Aorta (tissue), 5 donors: ENCODE data around the gene RPUSD2. TPM values are rescaled to one million over a fixed set of nuclear protein-coding genes. Genes with fewer than 3 reads are reported as not detected.
A peak's percentile ranks its signal among the peaks of the same experiment; 100 is the strongest.
"Not testable (repeated sequence)": the region's sequence is repeated elsewhere in the genome, so short reads cannot be mapped to it uniquely, and the experiment has no call there.

Source experiments
- ATAC-seq: fragments of 200-7000 bp; cut with Tn5 transposase; one replicate; pipeline ENCODE4 v1.9.1; 2022; ENCODE audit warnings: moderate library complexity; ENCODE audit not compliant: low FRiP score
- DNase-seq, 2 donors: peaks; one replicate each; pipeline ENCODE4 v3.0.0-alpha.2; 2020
- H3K27ac ChIP-seq, 2 donors: one replicate each; pipeline ENCODE4 v1.5.1; 2013; ENCODE audit warnings: low read length in 2 of 2, mild to moderate bottlenecking in 2 of 2, moderate library complexity in 2 of 2, control low read depth in 1 of 2, inconsistent platforms in 1 of 2, low read depth in 1 of 2
- H3K27me3 ChIP-seq, 2 donors: one replicate each; pipeline ENCODE4 v1.6.1; 2013; ENCODE audit warnings: control low read depth in 1 of 2, low read length in 1 of 2, mild to moderate bottlenecking in 1 of 2, moderate library complexity in 1 of 2; ENCODE audit not compliant: insufficient read depth in 2 of 2, control insufficient read depth in 1 of 2
- H3K36me3 ChIP-seq, 2 donors: one replicate each; pipeline ENCODE4 v1.6.1; 2013; ENCODE audit warnings: control low read depth in 1 of 2, low read length in 1 of 2, mild to moderate bottlenecking in 1 of 2; ENCODE audit not compliant: insufficient read depth in 2 of 2, control insufficient read depth in 1 of 2
- H3K4me1 ChIP-seq, 2 donors: one replicate each; pipeline ENCODE4 v1.6.1; 2013; ENCODE audit warnings: low read length in 2 of 2, control low read depth in 1 of 2, mild to moderate bottlenecking in 1 of 2, moderate library complexity in 1 of 2; ENCODE audit not compliant: insufficient read depth in 2 of 2, control insufficient read depth in 1 of 2
- H3K4me3 ChIP-seq, 2 donors: one replicate each; pipeline ENCODE4 v1.5.1; 2013; ENCODE audit warnings: low read length in 2 of 2, control low read depth in 1 of 2, mild to moderate bottlenecking in 1 of 2
- H3K9me3 ChIP-seq: one replicate; pipeline ENCODE4 v1.6.1; 2013; ENCODE audit warnings: mild to moderate bottlenecking, low read length; ENCODE audit not compliant: control insufficient read depth
- WGBS, 2 donors: extraction: QIAGEN DNeasy Blood & Tissue Kit; methylation state at CpG; one replicate each; pipeline ENCODE4 v1.1.7; 2013; 5-methylcytosine and 5-hydroxymethylcytosine counted together
- intact Hi-C, 2 donors: fragments of 100-400 bp; cut with DNase I; formaldehyde crosslinking; loops; one replicate each; pipeline versions ENCODE4 v1.14.2 to v1.15.0; 2022
- polyA plus RNA-seq, 2 donors: library from polyadenylated mRNA; stranded (reverse); fragments of 200-250 nt; gene quantifications; one replicate each; pipeline ENCODE4 v1.2.3, GENCODE V29; 2013
- total RNA-seq, 2 donors: library from RNA; stranded (reverse); fragmentation: NEBNext Ultra II Directional; extraction: Animal tissue kit (Norgen Biotek cat#: 25700); gene quantifications; one replicate each; pipeline ENCODE4 v1.2.1, GENCODE V29; 2021
- donor health status: healthy with polysubstance abuse.
- donor health status: Bipolar disorder and iron deficiency.
- donor health status: DM: no; HTN: no; CAD: no.
- donor health status: DM: no; HTN: no; CAD: no.
- donor health status: DM: yes; HTN: yes; CAD: no.

The RPUSD2 gene
- total and polyA plus RNA-seq, 4 donors: 3.4 to 6.1 (median 4.6) TPM

- DNase-seq (no peak), ATAC-seq (no peak)
- peaks cover 0 to 5% of the 10 kb centered on the region in 2 donors for H3K4me1 ChIP-seq
- peaks cover 0 to 4% of the 10 kb centered on the region in 2 donors for H3K36me3 ChIP-seq
- no peak overlapping the region for H3K27ac ChIP-seq
- 89% methylated on average over 6 of the region's 6 CpGs for WGBS, 2 donors
- intact Hi-C loops: no loop called here
- no peak overlapping the region for H3K4me3 ChIP-seq
- no peaks in the 10 kb centered on the region for H3K9me3 ChIP-seq
- no peaks in the 10 kb centered on the region for H3K27me3 ChIP-seq
These were observed 10.0 kb upstream of the RPUSD2 start for GRCh38 chr15:40558952-40559742.

- intact Hi-C loops: loop anchor here in 1 of 2 donors (10.0 kb wide), 2 partner anchors 118 to 192 kb away; partner anchors contain the start of genes BAHD1 and RMDN3
- Histone ChIP-seq H3K27me3 (no peaks in the 10 kb centered on the region), H3K4me1 (peaks cover 0 to 5% of the 10 kb centered on the region in 2 donors), H3K27ac (peak overlapping the region in 1 of 2 donors; percentile 21), H3K36me3 (no peaks in the 10 kb centered on the region), H3K9me3 (no peaks in the 10 kb centered on the region), H3K4me3 (no peak overlapping the region)
- ATAC-seq (no peak), DNase-seq (no peak)
- WGBS, 2 donors: 38 to 41% methylated on average over 2 of the region's 2 CpGs
These were observed 6.4 kb upstream of the RPUSD2 start for GRCh38 chr15:40562691-40563090.

GRCh38 chr15:40563426-40563825 lies 5.7 kb upstream of the RPUSD2 start:
- Histone ChIP-seq H3K27me3 (no peaks in the 10 kb centered on the region), H3K4me1 (peaks cover 0 to 5% of the 10 kb centered on the region in 2 donors), H3K9me3 (no peaks in the 10 kb centered on the region), H3K27ac (no peak overlapping the region), H3K36me3 (no peaks in the 10 kb centered on the region), H3K4me3 (no peak overlapping the region)
- no peak for ATAC-seq
- DNase-seq: no peak
- intact Hi-C loops: loop anchor here in 1 of 2 donors (10.0 kb wide), 2 partner anchors 119 to 191 kb away; partner anchors contain the start of genes BAHD1 and RMDN3

GRCh38 chr15:40564591-40565332 lies 4.3 kb upstream of the RPUSD2 start, which contains the start of gene CCDC32:
Gene CCDC32, minus strand, starts transcription at chr15:40565042. Its CDS starts 2,027 bp downstream, at chr15:40563015.
- H3K36me3 ChIP-seq: no peaks in the 10 kb centered on the region
- WGBS, 2 donors: 0% methylated on average over 40 of the region's 40 CpGs
- peak; percentile 98 for ATAC-seq
- H3K9me3 ChIP-seq: no peaks in the 10 kb centered on the region
- H3K27me3 ChIP-seq: no peaks in the 10 kb centered on the region
- peaks cover 0 to 5% of the 10 kb centered on the region in 2 donors for H3K4me1 ChIP-seq
- peak; percentile 98 to 99 for DNase-seq
- intact Hi-C loops: loop anchor here in 1 of 2 donors (10.0 kb wide), 2 partner anchors 120 to 190 kb away; partner anchors contain the start of genes BAHD1 and RMDN3
- peak within 1 kb of the TSS; percentile 32 to 45 for H3K4me3 ChIP-seq
- peak within 1 kb of the TSS; percentile 25 to 70 for H3K27ac ChIP-seq

- peaks cover 0 to 5% of the 10 kb centered on the region in 2 donors for H3K4me1 ChIP-seq
- H3K9me3 ChIP-seq: no peaks in the 10 kb centered on the region
- no peak for ATAC-seq
- H3K27ac ChIP-seq: no peak overlapping the region
- H3K4me3 ChIP-seq: peak overlapping the region; percentile 19 to 25
- intact Hi-C loops: loop anchor here in 1 of 2 donors (10.0 kb wide), 2 partner anchors 121 to 189 kb away; partner anchors contain the start of genes BAHD1 and RMDN3
- WGBS, 2 donors: 42 to 46% methylated on average over 17 to 20 of the region's 20 CpGs
- no peaks in the 10 kb centered on the region for H3K27me3 ChIP-seq
- H3K36me3 ChIP-seq: no peaks in the 10 kb centered on the region
- no peak for DNase-seq
These were observed 3.5 kb upstream of the RPUSD2 start for GRCh38 chr15:40565333-40566238.

GRCh38 chr15:40567111-40567510 lies 2.0 kb upstream of the RPUSD2 start:
- no peak overlapping the region for H3K4me3 ChIP-seq
- H3K9me3 ChIP-seq: no peaks in the 10 kb centered on the region
- no peak overlapping the region for H3K27ac ChIP-seq
- no peaks in the 10 kb centered on the region for H3K27me3 ChIP-seq
- DNase-seq (no peak), ATAC-seq (no peak)
- WGBS, 2 donors: 30 to 32% methylated on average over 7 of the region's 7 CpGs
- intact Hi-C loops: loop anchor here in 1 of 2 donors (10.0 kb wide), 2 partner anchors 122 to 188 kb away; partner anchors contain the start of genes BAHD1 and RMDN3
- peaks cover 0 to 5% of the 10 kb centered on the region in 2 donors for H3K4me1 ChIP-seq
- peaks cover 0 to 2% of the 10 kb centered on the region in 2 donors for H3K36me3 ChIP-seq

GRCh38 chr15:40575113-40575512 lies 6.0 kb downstream of the RPUSD2 start:
- ATAC-seq (no peak), DNase-seq (no peak)
- Histone ChIP-seq H3K4me3 (no peak overlapping the region), H3K4me1 (no peaks in the 10 kb centered on the region), H3K27me3 (no peaks in the 10 kb centered on the region), H3K9me3 (no peaks in the 10 kb centered on the region), H3K27ac (no peak overlapping the region), H3K36me3 (peaks cover 0 to 5% of the 10 kb centered on the region in 2 donors)
- intact Hi-C loops: no loop called here

GRCh38 chr15:40576914-40577313 lies 7.8 kb downstream of the RPUSD2 start:
- 96 to 97% methylated on average over 5 of the region's 5 CpGs for WGBS, 2 donors
- H3K4me1 ChIP-seq, intact Hi-C loops, H3K9me3 ChIP-seq, H3K4me3 ChIP-seq, DNase-seq, H3K27me3 ChIP-seq, ATAC-seq, H3K27ac ChIP-seq, H3K36me3 ChIP-seq: not testable (repeated sequence)
